Endodermal cell (in vitro differentiated cells): ENCODE measurements around the gene CBX6. TPM values are rescaled to one million over a fixed set of nuclear protein-coding genes. Genes with fewer than 3 reads are reported as not detected.

ENCODE experiments used
- DNase-seq: peaks from one replicate; pipeline ENCODE4 v3.0.0-alpha.2; 2017
- H3K27ac ChIP-seq: 2 replicates; pipeline ENCODE4 v1.5.1; 2013; ENCODE audit warnings: mild to moderate bottlenecking, low read depth, low read length, moderate library complexity
- H3K27me3 ChIP-seq: 2 replicates; pipeline ENCODE4 v1.6.1; 2013; ENCODE audit warnings: mild to moderate bottlenecking, low read length, moderate library complexity; ENCODE audit not compliant: insufficient read depth, control insufficient read depth, poor library complexity, severe bottlenecking
- H3K36me3 ChIP-seq: 2 replicates; pipeline ENCODE4 v1.7.0; 2013; ENCODE audit warnings: mild to moderate bottlenecking, low read length, moderate library complexity; ENCODE audit not compliant: control insufficient read depth, insufficient read depth
- H3K4me1 ChIP-seq: one replicate; pipeline ENCODE4 v1.7.0; 2013; ENCODE audit warnings: low read length; ENCODE audit not compliant: control insufficient read depth, insufficient read depth
- H3K4me3 ChIP-seq: 2 replicates; pipeline ENCODE4 v1.5.1; 2013; ENCODE audit warnings: mild to moderate bottlenecking, low read length, moderate library complexity
- H3K9ac ChIP-seq: 2 replicates; pipeline ENCODE4 v1.6.1; 2013; ENCODE audit warnings: mild to moderate bottlenecking, low read length, moderate library complexity; ENCODE audit not compliant: poor library complexity, severe bottlenecking; ENCODE audit errors: extremely low read depth
- H3K9me3 ChIP-seq: 2 replicates; pipeline ENCODE4 v1.6.1; 2013; ENCODE audit warnings: mild to moderate bottlenecking, low read length, moderate library complexity; ENCODE audit not compliant: control insufficient read depth
- H3K27ac Mint-ChIP-seq: 2 replicates; pipeline ENCODE4 v1.8.0; 2020; ENCODE audit warnings: mixed read lengths
- H3K27me3 Mint-ChIP-seq: 2 replicates; pipeline ENCODE4 v1.8.0; 2021; ENCODE audit warnings: mild to moderate bottlenecking, mixed read lengths; ENCODE audit not compliant: insufficient read depth
- H3K36me3 Mint-ChIP-seq: 2 replicates; pipeline ENCODE4 v1.8.0; 2020; ENCODE audit warnings: low read depth, mixed read lengths
- H3K4me1 Mint-ChIP-seq: 2 replicates; pipeline ENCODE4 v1.8.0; 2020; ENCODE audit warnings: mixed read lengths
- H3K4me3 Mint-ChIP-seq: 2 replicates; pipeline ENCODE4 v1.8.0; 2020; ENCODE audit warnings: mild to moderate bottlenecking, moderate library complexity, mixed read lengths
- H3K9me3 Mint-ChIP-seq: 2 replicates; pipeline ENCODE4 v1.8.0; 2020; ENCODE audit warnings: mild to moderate bottlenecking, mixed read lengths
- WGBS, 2 experiments: methylation state at CpG; one replicate each; pipeline versions ENCODE4 v1.1.5 to v1.1.7; 2013; ENCODE audit warnings: missing lambda C conversion rate in 2 of 2, mixed read lengths in 1 of 2; ENCODE audit not compliant: insufficient coverage in 1 of 2, insufficient read length in 1 of 2; 5-methylcytosine and 5-hydroxymethylcytosine counted together
- total RNA-seq, 2 donors: library from RNA; stranded (reverse); fragmentation: NEBNext Ultra II Directional in 1 of 2; extraction: Animal tissue kit (Norgen Biotek cat#: 25700) in 1 of 2; gene quantifications; 2 replicates in 1 of 2; 3 replicates in 1 of 2; pipeline ENCODE4 v1.2.1, GENCODE V29; 2021
- TF ChIP-seq, protein P1 (sequence below): fragments of 200-600 bp; sonication (generic); conservative IDR thresholded peaks from 2 replicates; pipeline ENCODE4 v1.5.0; 2021; ENCODE audit warnings: antibody characterized with exemption, mild to moderate bottlenecking

The CBX6 gene
- total RNA-seq, 2 donors from 2014 or later: 12.8 to 28.2 TPM

DNA sequence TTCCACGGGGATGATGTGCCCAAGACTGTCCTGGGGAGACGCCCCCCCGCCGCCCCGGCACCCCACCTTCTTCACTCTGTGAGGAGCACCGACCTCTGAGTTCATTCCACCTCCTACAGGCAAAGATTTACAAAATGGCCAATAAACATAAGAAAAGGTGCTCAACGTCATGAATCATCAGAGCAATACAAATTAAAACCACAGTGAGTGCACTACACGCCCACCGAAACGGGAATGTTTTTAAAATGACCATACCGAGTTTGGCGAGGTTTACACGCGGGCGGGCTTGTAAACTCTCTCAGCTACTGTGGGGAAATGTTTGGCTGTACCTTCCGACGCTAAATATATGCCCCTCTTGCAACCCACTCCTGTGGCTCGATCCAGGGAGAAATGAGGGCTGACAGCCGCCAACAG lies 36.1 kb downstream of the CBX6 start:
- H3K27ac ChIP-seq: no peak overlapping the region
- no peaks in the 10 kb centered on the region for H3K4me1 ChIP-seq
- H3K36me3 ChIP-seq: no peaks in the 10 kb centered on the region
- 48 to 55% methylated on average over 9 to 19 of the region's 19 CpGs for WGBS, 2 experiments
- TF ChIP-seq, protein P1, sequence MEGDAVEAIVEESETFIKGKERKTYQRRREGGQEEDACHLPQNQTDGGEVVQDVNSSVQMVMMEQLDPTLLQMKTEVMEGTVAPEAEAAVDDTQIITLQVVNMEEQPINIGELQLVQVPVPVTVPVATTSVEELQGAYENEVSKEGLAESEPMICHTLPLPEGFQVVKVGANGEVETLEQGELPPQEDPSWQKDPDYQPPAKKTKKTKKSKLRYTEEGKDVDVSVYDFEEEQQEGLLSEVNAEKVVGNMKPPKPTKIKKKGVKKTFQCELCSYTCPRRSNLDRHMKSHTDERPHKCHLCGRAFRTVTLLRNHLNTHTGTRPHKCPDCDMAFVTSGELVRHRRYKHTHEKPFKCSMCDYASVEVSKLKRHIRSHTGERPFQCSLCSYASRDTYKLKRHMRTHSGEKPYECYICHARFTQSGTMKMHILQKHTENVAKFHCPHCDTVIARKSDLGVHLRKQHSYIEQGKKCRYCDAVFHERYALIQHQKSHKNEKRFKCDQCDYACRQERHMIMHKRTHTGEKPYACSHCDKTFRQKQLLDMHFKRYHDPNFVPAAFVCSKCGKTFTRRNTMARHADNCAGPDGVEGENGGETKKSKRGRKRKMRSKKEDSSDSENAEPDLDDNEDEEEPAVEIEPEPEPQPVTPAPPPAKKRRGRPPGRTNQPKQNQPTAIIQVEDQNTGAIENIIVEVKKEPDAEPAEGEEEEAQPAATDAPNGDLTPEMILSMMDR: no peak
- peaks cover 19% of the 10 kb centered on the region for H3K27me3 ChIP-seq
- H3K9me3 ChIP-seq: no peaks in the 10 kb centered on the region
- no peak overlapping the region for H3K4me3 ChIP-seq
- H3K4me3 Mint-ChIP-seq: no peak overlapping the region
- peaks cover 37% of the 10 kb centered on the region for H3K27me3 Mint-ChIP-seq
- no peaks in the 10 kb centered on the region for H3K36me3 Mint-ChIP-seq
- DNase-seq: no peak
- H3K4me1 Mint-ChIP-seq: peaks cover 3% of the 10 kb centered on the region
- H3K9me3 Mint-ChIP-seq: no peaks in the 10 kb centered on the region
- H3K27ac Mint-ChIP-seq: no peak overlapping the region
- H3K9ac ChIP-seq: no peak overlapping the region

DNA sequence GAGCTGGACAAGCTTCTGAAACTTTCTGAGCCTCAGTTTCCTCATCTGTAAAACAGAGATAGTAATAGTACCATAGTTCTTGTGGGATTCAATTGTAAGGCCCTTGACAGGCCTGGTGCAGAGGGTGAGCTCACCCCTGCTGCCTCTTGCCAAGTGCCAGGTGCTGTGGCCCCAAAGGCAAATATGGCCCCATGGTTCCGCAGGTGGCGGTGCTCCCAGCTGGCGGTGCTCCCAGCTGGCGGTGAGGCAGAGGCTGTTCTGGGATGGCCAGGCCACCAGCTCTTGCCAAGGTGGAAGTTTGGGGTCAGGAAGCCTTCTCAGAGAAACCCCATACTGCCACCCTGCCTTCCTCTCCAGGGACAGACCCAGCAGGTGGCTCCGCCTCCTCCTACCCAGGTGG lies 37.0 kb downstream of the CBX6 start:
- Mint-ChIP-seq H3K36me3 (no peaks in the 10 kb centered on the region), H3K4me1 (peaks cover 3% of the 10 kb centered on the region), H3K27me3 (peaks cover 28% of the 10 kb centered on the region), H3K9me3 (no peaks in the 10 kb centered on the region), H3K27ac (no peak overlapping the region), H3K4me3 (no peak overlapping the region)
- Histone ChIP-seq H3K27me3 (peaks cover 10% of the 10 kb centered on the region), H3K4me1 (no peaks in the 10 kb centered on the region), H3K4me3 (no peak overlapping the region), H3K27ac (no peak overlapping the region), H3K9ac (no peak overlapping the region), H3K9me3 (no peaks in the 10 kb centered on the region), H3K36me3 (no peaks in the 10 kb centered on the region)
- WGBS, 2 experiments: 88 to 100% methylated on average over 5 of the region's 5 CpGs
- TF ChIP-seq, protein P1: no peak
- DNase-seq: no peak

DNA sequence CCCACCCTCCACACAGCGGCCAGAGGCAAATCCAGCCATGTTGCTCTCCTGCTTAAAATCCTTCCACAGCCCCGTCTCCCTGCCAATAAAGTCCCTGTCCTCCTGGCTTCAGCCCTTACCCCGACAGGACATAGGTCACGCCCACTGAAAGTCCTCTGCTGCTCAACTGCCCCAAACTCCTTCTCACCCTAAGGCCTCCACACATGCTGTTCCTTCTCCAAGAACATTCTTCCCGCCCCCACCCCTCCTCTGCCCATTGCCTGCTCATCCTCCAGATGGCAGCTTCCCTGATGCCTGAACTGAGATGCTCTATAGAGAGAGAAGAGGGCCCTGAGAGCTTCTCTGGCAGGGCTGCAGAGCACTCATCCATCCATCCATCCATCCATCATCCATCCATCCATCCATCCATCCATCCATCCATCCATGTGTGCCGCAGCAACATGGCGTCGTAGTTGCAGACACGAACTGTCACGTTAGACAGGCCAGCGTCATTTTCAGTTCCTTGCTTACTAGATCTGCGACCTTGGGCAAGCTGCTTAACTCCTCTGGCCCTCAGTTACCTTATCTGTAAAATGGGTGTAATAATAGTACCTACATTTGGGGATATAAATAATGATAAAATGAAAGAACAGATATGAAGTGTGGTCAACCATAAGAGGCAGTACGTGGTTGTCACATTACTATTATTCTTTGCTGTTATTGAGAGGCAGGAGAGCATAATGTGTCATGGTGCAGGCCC lies 37.6 kb downstream of the CBX6 start:
- no peaks in the 10 kb centered on the region for H3K36me3 ChIP-seq

More for the DNA sequence above, 37.6 kb downstream of the CBX6 start:
- Mint-ChIP-seq H3K27ac (no peak overlapping the region), H3K27me3 (peaks cover 23% of the 10 kb centered on the region), H3K36me3 (no peaks in the 10 kb centered on the region), H3K4me3 (no peak overlapping the region), H3K4me1 (peaks cover 3% of the 10 kb centered on the region), H3K9me3 (no peaks in the 10 kb centered on the region)
- Histone ChIP-seq H3K4me1 (no peaks in the 10 kb centered on the region), H3K27me3 (peaks cover 8% of the 10 kb centered on the region), H3K9ac (no peak overlapping the region), H3K9me3 (no peaks in the 10 kb centered on the region), H3K27ac (no peak overlapping the region), H3K4me3 (no peak overlapping the region)
- TF ChIP-seq, protein P1: no peak
- DNase-seq: no peak
- whole genome bisulfite sequencing, 2 experiments: 88 to 89% methylated on average over 10 to 13 of the region's 13 CpGs
